GM19463 (cell line): ENCODE data around the gene MEAF6.

Experiments used
- ATAC-seq: cut with Tn5 transposase; IDR thresholded peaks from one replicate; pipeline ENCODE4 v1.9.1; 2021; ENCODE audit warnings: mild to moderate bottlenecking, moderate library complexity; ENCODE audit not compliant: unreplicated experiment

MEAF6 gene

GRCh38 chr1:37446874-37447273, 67.7 kb downstream of the MEAF6 start:
- no peak for ATAC-seq

- ATAC-seq = no peak
Observed at GRCh38 chr1:37442644-37443043, 71.9 kb downstream of the MEAF6 start.
